Measurements from ENCODE around the gene MMAB.

The MMAB gene

DNA sequence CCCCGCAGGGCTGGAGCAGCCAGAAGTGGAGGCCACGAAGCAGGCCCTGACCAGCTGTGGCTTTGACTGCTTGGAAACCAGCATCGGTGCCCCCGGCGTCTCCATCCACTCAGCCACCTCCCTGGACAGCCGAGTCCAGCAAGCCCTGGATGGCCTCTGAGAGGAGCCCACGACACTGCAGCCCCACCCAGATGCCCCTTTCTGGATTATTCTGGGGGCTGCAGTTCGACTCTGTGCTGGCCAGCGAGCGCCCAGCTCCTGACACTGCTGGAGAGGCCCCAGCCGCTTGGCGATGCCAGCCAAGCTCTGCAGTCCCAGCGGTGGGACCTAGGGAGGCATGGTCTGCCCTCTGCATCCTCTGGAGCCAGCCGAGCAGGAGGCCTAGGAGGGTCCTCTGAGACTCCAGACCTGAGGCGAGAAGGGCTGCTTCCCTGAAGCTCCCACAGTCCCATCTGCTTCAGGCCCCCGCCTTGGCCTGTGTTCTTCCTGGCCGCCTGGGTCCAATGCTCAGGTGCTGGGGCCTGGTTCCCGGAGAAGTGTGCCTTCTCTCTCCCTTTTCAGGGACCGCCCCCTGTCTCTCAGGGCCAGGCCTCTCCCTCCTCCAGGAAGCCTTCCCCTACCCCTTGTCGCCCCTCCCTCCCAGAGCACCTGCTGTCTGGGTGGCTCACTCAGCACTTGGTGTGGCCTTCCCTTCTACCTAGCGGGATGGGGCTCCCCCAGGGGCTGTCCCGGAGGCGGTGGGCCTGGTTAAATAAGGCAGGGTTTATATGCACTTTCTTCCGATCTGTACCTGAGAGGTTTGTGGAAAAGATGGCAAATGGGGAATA lies 23.3 kb upstream of the MMAB start:
- no peak overlapping the region for H3K4me3 ChIP-seq (ENCODE audit: low read depth, low read length)
- no peaks in the 10 kb centered on the region for H3K27me3 ChIP-seq (replicated peaks)
- in situ Hi-C loops (cut with HindIII; ENCODE audit: low pct_ligation_motif_present, low sequenced_read_pairs), result no loop called here
- no peak for DNase-seq
- no peak overlapping the region for H3K27ac ChIP-seq
- no peaks in the 10 kb centered on the region for H3K36me3 ChIP-seq (replicated peaks)
- no peak for TF ChIP-seq CTCF (IDR thresholded peaks at IDR 0.05; ENCODE audit: low read depth, low read length, missing control alignments)

- Histone ChIP-seq H3K27ac (no peak overlapping the region), H3K27me3 (replicated peaks) (no peaks in the 10 kb centered on the region), H3K36me3 (replicated peaks) (no peaks in the 10 kb centered on the region), H3K4me3 (ENCODE audit: low read depth, low read length) (no peak overlapping the region)
- no peak for TF ChIP-seq CTCF (IDR thresholded peaks at IDR 0.05; ENCODE audit: low read depth, low read length, missing control alignments)
- no peak for DNase-seq
- in situ Hi-C loops (cut with HindIII; ENCODE audit: low pct_ligation_motif_present, low sequenced_read_pairs), result no loop called here
Observed at GRCh38 chr12:109595321-109595902, 22.1 kb upstream of the MMAB start.

DNA sequence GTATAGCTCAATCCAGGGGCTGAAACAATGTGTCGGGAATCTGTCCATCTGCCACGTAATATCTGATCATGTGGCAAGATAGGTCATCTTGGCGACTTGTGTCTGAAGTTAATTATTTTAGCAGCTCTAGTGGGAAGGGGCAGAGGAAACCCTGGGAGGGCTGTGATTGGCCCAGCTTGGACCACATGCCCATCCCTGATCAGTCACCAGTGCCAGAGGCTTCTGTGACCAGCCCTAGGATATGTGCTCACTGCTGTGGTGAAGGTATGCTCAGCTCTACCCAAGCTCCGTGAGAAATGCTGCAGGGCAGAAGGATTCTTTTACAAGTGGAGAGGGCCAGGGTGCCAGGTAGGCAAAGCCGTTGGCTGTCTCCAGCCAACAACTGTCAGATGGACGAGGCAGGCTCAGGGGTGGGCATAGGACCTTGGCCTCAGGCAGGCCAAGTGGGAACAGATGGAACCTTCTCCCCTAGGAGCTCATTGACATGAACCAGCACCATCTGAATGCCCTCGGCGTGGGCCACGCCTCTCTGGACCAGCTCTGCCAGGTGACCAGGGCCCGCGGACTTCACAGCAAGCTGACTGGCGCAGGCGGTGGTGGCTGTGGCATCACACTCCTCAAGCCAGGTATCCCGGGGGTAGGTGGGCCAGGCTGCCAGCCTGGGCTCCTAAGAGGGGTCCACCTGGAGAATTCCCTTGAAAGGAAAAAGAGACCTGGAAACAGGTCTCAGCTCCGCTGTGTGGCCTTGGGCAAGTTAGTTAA lies 21.4 kb upstream of the MMAB start:
- DNase-seq, result no peak
- Histone ChIP-seq H3K4me3 (ENCODE audit: low read depth, low read length) (no peak overlapping the region), H3K36me3 (replicated peaks) (no peaks in the 10 kb centered on the region), H3K27ac (no peak overlapping the region), H3K27me3 (replicated peaks) (no peaks in the 10 kb centered on the region)
- in situ Hi-C loops (cut with HindIII; ENCODE audit: low pct_ligation_motif_present, low sequenced_read_pairs), result no loop called here
- no peak for TF ChIP-seq CTCF (IDR thresholded peaks at IDR 0.05; ENCODE audit: low read depth, low read length, missing control alignments)

DNA sequence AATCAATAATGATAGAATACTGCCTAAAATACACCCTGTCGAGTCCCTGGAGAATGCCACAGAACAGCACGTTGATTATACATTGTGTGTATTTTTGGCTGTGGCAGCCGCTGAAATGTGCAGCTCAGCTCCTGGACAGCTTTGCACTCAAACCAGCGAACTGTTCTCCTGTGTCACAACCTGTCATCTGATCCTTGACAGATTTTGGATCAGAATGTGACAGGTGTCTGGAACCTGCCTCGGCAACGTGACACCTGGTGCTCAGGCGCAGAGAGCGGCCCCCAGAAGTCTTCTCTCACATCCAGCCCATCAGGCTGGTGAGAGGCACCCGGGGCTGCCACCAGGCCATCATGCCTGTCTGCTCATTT lies 19.6 kb upstream of the MMAB start:
- no peak overlapping the region for H3K4me3 ChIP-seq (ENCODE audit: low read depth, low read length)
- H3K27me3 ChIP-seq (replicated peaks), result no peaks in the 10 kb centered on the region
- no peaks in the 10 kb centered on the region for H3K36me3 ChIP-seq (replicated peaks)
- in situ Hi-C loops (cut with HindIII; ENCODE audit: low pct_ligation_motif_present, low sequenced_read_pairs), result no loop called here
- DNase-seq, result no peak
- H3K27ac ChIP-seq, result no peak overlapping the region
- TF ChIP-seq CTCF (IDR thresholded peaks at IDR 0.05; ENCODE audit: low read depth, low read length, missing control alignments), result no peak

- in situ Hi-C loops (cut with HindIII; ENCODE audit: low pct_ligation_motif_present, low sequenced_read_pairs), result no loop called here
- Histone ChIP-seq H3K27me3 (replicated peaks) (no peaks in the 10 kb centered on the region), H3K4me3 (ENCODE audit: low read depth, low read length) (no peak overlapping the region), H3K27ac (no peak overlapping the region), H3K36me3 (replicated peaks) (peaks cover 4% of the 10 kb centered on the region)
- TF ChIP-seq CTCF (IDR thresholded peaks at IDR 0.05; ENCODE audit: low read depth, low read length, missing control alignments), result no peak
- no peak for DNase-seq
Observed at GRCh38 chr12:109592195-109592904, 19.0 kb upstream of the MMAB start.

Data from brain microvascular endothelial cell (primary cell).